Measurements from ENCODE around the gene FRMD8.

FRMD8 gene

GRCh38 chr11:65375012-65375411 is 11.4 kb upstream of the FRMD8 start:
- DNase-seq (ENCODE audit: low read depth in 2 of 2): no peak

DNA sequence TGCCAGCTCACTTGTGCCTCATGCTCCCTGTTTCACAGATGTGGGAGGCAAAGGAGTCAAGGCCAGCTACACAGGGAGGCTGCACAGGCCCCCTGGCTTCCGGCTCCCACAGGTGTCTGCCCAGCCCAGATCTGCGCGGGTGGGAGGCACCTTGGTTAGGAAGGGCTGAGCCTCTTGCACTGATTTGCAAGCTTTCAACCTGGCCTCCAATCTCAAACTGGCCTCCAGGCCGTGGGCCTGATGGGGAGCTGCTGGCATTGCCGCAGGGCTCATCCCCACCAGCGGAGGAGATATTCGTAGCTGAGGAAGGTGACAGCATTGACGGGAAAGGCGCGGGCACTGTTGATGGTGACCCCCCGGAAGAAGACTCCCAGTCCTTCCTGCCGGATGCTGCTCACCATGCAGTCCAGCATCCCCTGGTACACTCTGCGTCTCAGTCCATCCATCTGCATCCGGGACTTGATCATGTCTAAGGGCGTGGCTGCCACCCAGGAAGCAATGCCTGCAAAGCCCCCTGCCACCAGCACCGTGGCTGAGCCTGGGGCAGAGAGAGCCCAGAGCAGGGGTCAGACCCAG is 10.2 kb upstream of the FRMD8 start:
- DNase-seq (ENCODE audit: low read depth in 2 of 2): no peak

DNA sequence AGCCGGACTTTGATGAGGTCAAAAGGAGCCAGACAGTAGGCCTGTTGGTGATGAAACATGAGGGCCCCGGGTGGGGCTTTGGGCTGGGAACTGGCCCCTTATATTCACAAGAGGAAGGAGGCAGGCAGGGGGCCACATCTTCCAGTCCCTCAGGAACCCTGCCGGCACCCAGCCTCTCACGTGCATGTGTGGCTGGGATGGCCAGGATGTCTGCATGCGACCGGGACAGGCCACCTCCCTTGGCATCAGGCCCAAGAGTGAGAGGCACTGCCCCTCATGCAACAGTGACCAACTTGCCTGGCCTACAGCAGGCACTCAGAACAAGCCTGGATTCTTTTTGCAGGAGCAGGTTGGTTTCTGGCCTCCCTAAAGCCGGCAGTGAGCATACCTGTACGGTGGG is 9.4 kb upstream of the FRMD8 start:
- DNase-seq (ENCODE audit: low read depth in 2 of 2): no peak

GRCh38 chr11:65377777-65378176 is 8.7 kb upstream of the FRMD8 start:
- DNase-seq (ENCODE audit: low read depth in 2 of 2): no peak

GRCh38 chr11:65378208-65378927 is 8.1 kb upstream of the FRMD8 start:
- DNase-seq (ENCODE audit: low read depth in 2 of 2): no peak

DNA sequence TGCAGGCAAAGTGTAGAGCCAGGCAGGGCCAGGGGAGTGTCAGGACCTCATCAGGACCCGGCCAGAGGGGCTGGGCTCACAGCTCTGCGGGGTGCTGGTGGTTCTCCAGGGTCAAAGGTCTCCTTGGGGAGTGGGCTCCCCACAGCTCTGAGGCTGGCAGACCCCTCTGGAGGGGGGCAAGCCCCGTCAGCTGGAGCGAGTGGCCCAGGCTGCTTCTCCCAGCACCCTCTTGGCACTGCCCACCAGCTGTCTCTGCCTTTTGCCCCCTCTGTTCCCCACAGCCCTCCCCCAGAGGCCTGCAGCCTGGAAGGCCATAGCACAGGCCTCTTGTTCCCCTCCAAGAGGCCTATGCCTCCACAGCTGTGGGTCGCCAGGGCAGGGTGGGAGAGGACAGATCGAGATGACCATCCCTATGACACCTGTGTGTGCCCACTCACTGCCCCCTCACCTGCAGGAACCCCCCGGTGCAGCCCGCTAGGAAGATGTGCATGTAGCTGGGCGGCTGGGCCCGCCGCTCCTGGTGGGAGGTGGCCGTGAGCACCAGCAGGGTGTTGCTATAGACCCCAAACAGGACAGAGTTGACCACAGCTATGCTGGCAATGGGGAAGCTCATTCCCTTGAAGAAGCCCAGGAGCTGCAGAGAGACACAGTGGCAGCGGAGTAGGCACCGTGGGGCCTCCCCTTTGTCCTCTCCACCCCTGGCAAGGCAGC is 7.4 kb upstream of the FRMD8 start:
- no peak for DNase-seq (ENCODE audit: low read depth in 2 of 2)

- DNase-seq (ENCODE audit: low read depth in 2 of 2): no peak
Observed at GRCh38 chr11:65379698-65380459, 6.6 kb upstream of the FRMD8 start.

- DNase-seq (ENCODE audit: low read depth in 2 of 2): no peak
Observed at GRCh38 chr11:65380460-65381119, 5.8 kb upstream of the FRMD8 start.

DNA sequence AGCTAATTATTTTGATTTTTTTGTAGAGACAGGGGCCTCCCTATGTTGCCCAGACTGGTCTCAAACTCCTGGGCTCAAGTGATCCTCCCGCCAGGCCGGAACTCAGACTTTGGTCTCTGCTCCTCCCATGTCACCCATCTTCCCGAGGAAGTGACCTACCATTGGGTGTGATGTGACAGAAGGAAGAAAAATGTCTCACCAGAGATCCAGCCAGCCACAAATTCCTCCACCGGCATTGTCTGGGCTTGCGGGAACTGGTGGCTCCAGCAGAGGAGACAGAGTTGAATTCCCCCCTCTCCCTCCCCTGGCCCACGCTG is 4.8 kb upstream of the FRMD8 start:
- DNase-seq (ENCODE audit: low read depth in 2 of 2): no peak

GRCh38 chr11:65382033-65382803 is 4.2 kb upstream of the FRMD8 start, which contains the start of gene SLC25A45:
TSS of gene SLC25A45 (minus strand) at chr11:65382646. CDS start at chr11:65381951, 695 bp downstream.
- peak; percentile 85 to 86 for DNase-seq (ENCODE audit: low read depth in 2 of 2)

DNA sequence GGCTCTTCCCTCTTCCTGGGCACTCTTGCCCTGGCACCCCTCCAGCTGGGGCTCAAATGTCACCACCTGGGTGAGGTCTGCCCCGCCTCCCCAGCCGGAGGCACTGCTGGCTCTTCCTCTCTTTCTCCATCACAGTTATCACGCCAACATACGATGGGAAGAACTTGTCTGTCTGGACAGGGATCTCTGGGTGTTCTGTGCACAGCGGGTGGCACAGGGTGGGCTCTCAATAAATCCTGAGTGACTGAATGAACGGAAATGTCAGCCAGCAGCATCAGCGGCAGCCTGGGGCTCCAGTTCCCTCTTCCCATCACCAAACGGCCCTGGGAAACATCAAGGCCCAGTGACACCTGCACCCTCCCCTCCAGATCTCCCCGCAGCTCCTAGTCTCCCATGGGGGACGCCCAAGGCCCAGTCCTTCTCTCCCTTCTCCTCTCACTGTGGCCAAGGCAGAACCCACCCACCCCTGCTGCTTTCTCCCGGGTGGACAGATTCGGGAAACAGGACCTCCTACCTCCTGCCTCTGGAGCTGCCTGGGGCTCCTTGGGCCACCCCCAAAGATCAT is 3.6 kb upstream of the FRMD8 start:
- DNase-seq (ENCODE audit: low read depth in 2 of 2): no peak

DNA sequence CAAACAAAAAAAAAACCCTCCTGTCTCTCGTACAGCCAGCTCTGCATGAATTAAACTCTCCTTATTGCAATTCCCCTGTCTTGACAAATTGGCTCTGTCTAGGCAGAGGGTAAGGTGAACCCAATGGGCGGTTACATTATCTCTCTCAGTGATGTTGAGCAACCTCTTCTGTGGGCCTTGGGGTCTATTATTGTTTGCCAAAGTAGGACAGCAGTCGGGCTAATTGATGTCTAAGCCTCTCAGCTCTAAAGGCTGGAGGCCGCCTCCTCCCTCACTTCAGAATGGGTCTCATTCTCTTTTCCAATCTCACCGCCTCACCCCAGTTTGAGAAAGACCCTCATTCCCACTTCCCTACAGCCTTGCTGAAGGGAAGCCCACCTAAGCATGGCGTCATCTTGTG is 2.7 kb upstream of the FRMD8 start:
- DNase-seq (ENCODE audit: low read depth in 2 of 2): no peak

- DNase-seq (ENCODE audit: low read depth in 2 of 2): no peak
Observed at GRCh38 chr11:65384301-65384889, 2.0 kb upstream of the FRMD8 start.

DNA sequence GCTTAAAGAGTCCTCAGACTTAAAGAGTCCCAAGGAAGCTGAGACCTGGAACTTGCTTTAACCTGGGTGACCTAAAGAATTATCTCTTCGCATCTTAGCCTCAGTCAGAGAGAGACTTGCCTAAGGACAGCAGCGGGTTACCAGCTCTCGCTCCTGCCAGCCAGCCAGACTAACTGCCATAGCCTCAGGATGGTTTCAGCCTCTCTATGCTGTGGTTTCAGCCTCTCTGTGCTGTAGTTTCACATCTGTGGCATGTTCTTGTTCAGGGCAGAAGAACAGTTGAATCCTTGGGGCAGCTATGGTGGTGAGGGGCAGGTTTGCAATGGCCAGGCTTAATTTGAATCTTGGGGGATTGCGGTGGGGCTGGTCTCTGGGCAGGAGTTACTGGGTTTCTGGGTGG is 2.3 kb downstream of the FRMD8 start:
- no peak for DNase-seq (ENCODE audit: low read depth in 2 of 2)

DNA sequence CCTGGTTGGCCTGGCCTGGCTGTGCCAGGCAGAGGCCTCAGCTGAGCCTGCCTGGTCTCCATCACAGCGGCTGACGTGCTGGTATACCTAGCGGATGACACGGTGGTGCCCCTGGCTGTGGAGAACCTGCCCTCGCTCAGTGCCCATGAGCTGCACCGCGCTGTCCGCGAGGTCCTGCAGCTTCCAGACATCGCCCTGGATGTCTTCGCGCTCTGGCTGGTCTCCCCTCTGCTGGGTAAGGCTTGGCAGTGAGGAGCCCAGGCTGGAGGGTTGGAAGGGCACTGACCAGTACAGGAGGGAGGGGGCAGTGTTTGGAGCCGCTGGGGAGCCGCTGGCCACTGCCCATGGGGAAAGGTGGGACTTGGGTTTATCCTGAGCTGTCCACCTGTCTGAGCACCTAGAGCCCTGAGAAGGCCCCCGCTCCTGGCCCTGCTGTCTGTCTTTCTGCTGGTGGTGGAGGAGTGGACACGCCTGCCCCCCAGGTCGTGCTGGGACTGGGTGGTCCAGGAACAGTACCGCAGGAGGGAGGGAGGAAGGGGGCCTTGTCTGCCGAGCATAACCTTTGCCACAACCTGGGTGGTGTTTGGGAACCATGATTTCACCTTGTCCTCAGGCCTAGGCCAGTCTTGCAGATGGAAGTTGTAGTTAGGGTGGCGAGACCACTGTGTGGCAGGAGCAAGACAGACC is 3.0 kb downstream of the FRMD8 start:
- no peak for DNase-seq (ENCODE audit: low read depth in 2 of 2)

GRCh38 chr11:65390099-65390941 is 3.9 kb downstream of the FRMD8 start:
- no peak for DNase-seq (ENCODE audit: low read depth in 2 of 2)

- no peak for DNase-seq (ENCODE audit: low read depth in 2 of 2)
Observed at GRCh38 chr11:65390996-65391395, 4.6 kb downstream of the FRMD8 start.

DNA sequence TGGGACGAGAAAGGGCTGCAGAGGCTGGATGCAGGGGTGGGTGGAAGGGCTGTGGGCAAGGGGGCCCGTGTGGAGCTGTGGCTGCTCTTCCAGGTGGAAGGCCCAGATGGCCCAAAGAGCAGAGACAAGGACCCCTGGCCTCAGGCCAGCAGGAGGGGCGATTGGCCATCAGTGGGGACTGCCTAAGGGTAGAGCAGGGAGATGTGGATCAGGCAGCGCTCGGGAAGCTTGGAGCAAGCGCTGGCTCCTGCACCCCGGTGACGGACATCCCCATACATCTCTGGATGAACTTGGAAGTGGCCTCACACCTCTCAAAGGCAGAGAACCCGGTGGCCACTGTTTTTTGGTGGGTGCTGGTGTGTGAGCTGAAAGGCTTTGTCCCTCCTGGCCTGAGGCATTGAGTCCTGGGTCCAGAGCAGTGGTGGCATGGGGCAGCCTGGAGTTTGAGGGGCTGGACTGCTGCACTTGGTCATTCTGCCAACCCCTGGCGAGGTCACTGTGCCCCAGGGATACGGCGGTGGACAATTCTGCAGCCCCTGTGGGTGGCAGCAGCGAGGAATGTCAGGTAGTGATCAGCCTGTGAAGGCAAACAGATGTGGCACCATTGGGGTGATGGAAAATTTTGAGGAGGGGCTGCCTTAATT is 5.9 kb downstream of the FRMD8 start:
- no peak for DNase-seq (ENCODE audit: low read depth in 2 of 2)
